ENCODE results near the gene MYO1G.

Gene MYO1G

GRCh38 chr7:44969701-44970522 is 8.9 kb downstream of the MYO1G start:
- no peak overlapping the region for H2AK5ac ChIP-seq (ENCODE audit: low read length, severe bottlenecking)
- no peak overlapping the region for H3K4ac ChIP-seq (ENCODE audit: low read depth in 1 of 2, low read length in 2 of 2)
- H2BK15ac ChIP-seq (ENCODE audit: low read depth, poor library complexity, severe bottlenecking), result no peak overlapping the region
- no peaks in the 10 kb centered on the region for H3K9me3 ChIP-seq (ENCODE audit: control insufficient read depth, low read length)
- H2BK5ac ChIP-seq (ENCODE audit: low read depth, low read length, poor library complexity, severe bottlenecking), result no peak overlapping the region
- no peaks in the 10 kb centered on the region for H3K4me1 ChIP-seq (ENCODE audit: control insufficient read depth, insufficient read depth, low read depth, low read length)
- no peak overlapping the region for H3K14ac ChIP-seq (ENCODE audit: low read length in 2 of 2)
- no peak overlapping the region for H4K8ac ChIP-seq (ENCODE audit: low read length)
- H3K27ac ChIP-seq (ENCODE audit: low read length, poor library complexity, severe bottlenecking), result no peak overlapping the region
- no peak overlapping the region for H2AFZ ChIP-seq (ENCODE audit: low read depth, low read length)
- H3K18ac ChIP-seq (ENCODE audit: low read depth in 1 of 2, low read length in 2 of 2), result no peak overlapping the region
- H3K9ac ChIP-seq (ENCODE audit: low read length), result no peak overlapping the region
- H3K27me3 ChIP-seq (ENCODE audit: control insufficient read depth in 1 of 2, insufficient read depth in 1 of 2, low read length in 2 of 2), result peaks cover 16 to 31% of the 10 kb centered on the region in 2 experiments
- WGBS, result 81% methylated on average over 21 of the region's 21 CpGs
- H3K36me3 ChIP-seq (ENCODE audit: control insufficient read depth in 1 of 2, insufficient read depth in 2 of 2, low read depth in 1 of 2, low read length in 2 of 2), result no peaks in the 10 kb centered on the region
- DNase-seq, result no peak
- H4K91ac ChIP-seq (ENCODE audit: low read length), result no peak overlapping the region
- H3K4me3 ChIP-seq (ENCODE audit: insufficient read depth in 1 of 2, low read depth in 1 of 2, low read length in 2 of 2), result no peak overlapping the region
- no peak overlapping the region for H3K23ac ChIP-seq (ENCODE audit: low read length in 2 of 2)
- H3K79me1 ChIP-seq (replicated peaks; ENCODE audit: low read length, poor library complexity, severe bottlenecking), result no peaks in the 10 kb centered on the region
- no peak overlapping the region for H3K4me2 ChIP-seq (ENCODE audit: low read length, poor library complexity, severe bottlenecking)
- no peak overlapping the region for H2BK120ac ChIP-seq (ENCODE audit: low read depth, low read length)
- H2BK12ac ChIP-seq (ENCODE audit: low read length in 2 of 2), result no peak overlapping the region

- H3K27me3 ChIP-seq (ENCODE audit: control insufficient read depth in 1 of 2, insufficient read depth in 1 of 2, low read length in 2 of 2), result peaks cover 16 to 31% of the 10 kb centered on the region in 2 experiments
- no peak overlapping the region for H2AFZ ChIP-seq (ENCODE audit: low read depth, low read length)
- no peak overlapping the region for H2BK120ac ChIP-seq (ENCODE audit: low read depth, low read length)
- no peak overlapping the region for H2AK5ac ChIP-seq (ENCODE audit: low read length, severe bottlenecking)
- H3K4ac ChIP-seq (ENCODE audit: low read depth in 1 of 2, low read length in 2 of 2), result no peak overlapping the region
- H4K8ac ChIP-seq (ENCODE audit: low read length), result no peak overlapping the region
- H3K14ac ChIP-seq (ENCODE audit: low read length in 2 of 2), result no peak overlapping the region
- H3K4me1 ChIP-seq (ENCODE audit: control insufficient read depth, insufficient read depth, low read depth, low read length), result no peaks in the 10 kb centered on the region
- no peak overlapping the region for H3K27ac ChIP-seq (ENCODE audit: low read length, poor library complexity, severe bottlenecking)
- no peaks in the 10 kb centered on the region for H3K9me3 ChIP-seq (ENCODE audit: control insufficient read depth, low read length)
- no peak overlapping the region for H3K4me2 ChIP-seq (ENCODE audit: low read length, poor library complexity, severe bottlenecking)
- H3K23ac ChIP-seq (ENCODE audit: low read length in 2 of 2), result no peak overlapping the region
- no peak overlapping the region for H2BK5ac ChIP-seq (ENCODE audit: low read depth, low read length, poor library complexity, severe bottlenecking)
- no peaks in the 10 kb centered on the region for H3K36me3 ChIP-seq (ENCODE audit: control insufficient read depth in 1 of 2, insufficient read depth in 2 of 2, low read depth in 1 of 2, low read length in 2 of 2)
- DNase-seq, result no peak
- no peak overlapping the region for H2BK12ac ChIP-seq (ENCODE audit: low read length in 2 of 2)
- H3K9ac ChIP-seq (ENCODE audit: low read length), result no peak overlapping the region
- H3K18ac ChIP-seq (ENCODE audit: low read depth in 1 of 2, low read length in 2 of 2), result no peak overlapping the region
- H3K79me1 ChIP-seq (replicated peaks; ENCODE audit: low read length, poor library complexity, severe bottlenecking), result no peaks in the 10 kb centered on the region
- H3K4me3 ChIP-seq (ENCODE audit: insufficient read depth in 1 of 2, low read depth in 1 of 2, low read length in 2 of 2), result no peak overlapping the region
- no peak overlapping the region for H2BK15ac ChIP-seq (ENCODE audit: low read depth, poor library complexity, severe bottlenecking)
- 87% methylated on average over 10 of the region's 11 CpGs for WGBS
- H4K91ac ChIP-seq (ENCODE audit: low read length), result no peak overlapping the region
These were observed 9.6 kb downstream of the MYO1G start for GRCh38 chr7:44969049-44969700.

DNA sequence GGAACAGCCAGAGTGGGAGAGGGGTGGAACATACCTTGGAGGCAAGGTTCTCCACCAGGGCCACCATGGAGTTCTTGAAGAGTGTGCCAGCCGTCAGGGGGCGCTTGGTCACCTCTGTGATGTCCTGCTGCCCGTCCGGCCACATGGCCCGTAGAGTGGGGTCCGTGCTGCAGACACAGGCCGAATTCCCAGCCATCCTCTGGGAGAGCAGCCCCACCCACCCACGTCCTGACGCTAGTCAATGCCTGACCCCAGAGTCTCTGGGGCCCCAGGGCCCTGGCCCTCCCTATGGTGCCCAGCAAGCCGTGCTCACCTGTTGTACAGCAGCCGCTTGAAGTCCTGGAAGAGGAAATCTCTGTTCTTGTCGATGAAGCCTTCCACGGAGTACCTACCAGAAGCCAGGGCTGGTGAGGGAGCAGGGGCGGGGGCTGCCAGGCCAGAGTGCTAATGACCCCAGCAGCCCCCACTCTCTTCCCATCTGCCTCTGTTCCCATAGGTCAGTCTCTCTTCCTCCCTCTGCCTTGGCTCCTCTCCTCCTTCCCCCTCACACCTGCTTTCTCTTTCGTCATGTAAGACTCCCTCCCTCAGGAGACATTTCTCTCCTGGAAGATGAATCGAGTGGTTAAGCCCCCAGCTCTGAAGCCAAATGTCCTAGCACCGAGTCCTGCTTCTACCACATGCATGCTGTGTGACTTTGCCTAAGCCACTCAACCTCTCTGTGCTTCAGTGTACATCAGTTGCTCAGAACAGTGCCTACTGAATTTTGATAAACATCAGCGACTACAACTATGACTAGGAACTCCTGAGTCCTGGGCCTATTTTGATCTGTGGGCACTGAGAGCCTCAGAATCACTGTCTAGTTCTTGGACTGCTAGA is 11.0 kb downstream of the MYO1G start:
- H3K4me3 ChIP-seq (ENCODE audit: insufficient read depth in 1 of 2, low read depth in 1 of 2, low read length in 2 of 2), result no peak overlapping the region
- H3K27ac ChIP-seq (ENCODE audit: low read length, poor library complexity, severe bottlenecking), result no peak overlapping the region
- no peak for DNase-seq
- H2BK120ac ChIP-seq (ENCODE audit: low read depth, low read length), result no peak overlapping the region
- H4K91ac ChIP-seq (ENCODE audit: low read length), result no peak overlapping the region
- no peak overlapping the region for H3K4me2 ChIP-seq (ENCODE audit: low read length, poor library complexity, severe bottlenecking)
- H3K4me1 ChIP-seq (ENCODE audit: control insufficient read depth, insufficient read depth, low read depth, low read length), result peaks cover 3% of the 10 kb centered on the region
- H3K36me3 ChIP-seq (ENCODE audit: control insufficient read depth in 1 of 2, insufficient read depth in 2 of 2, low read depth in 1 of 2, low read length in 2 of 2), result no peaks in the 10 kb centered on the region
- H3K79me1 ChIP-seq (replicated peaks; ENCODE audit: low read length, poor library complexity, severe bottlenecking), result no peaks in the 10 kb centered on the region
- no peak overlapping the region for H3K23ac ChIP-seq (ENCODE audit: low read length in 2 of 2)
- no peak overlapping the region for H3K9ac ChIP-seq (ENCODE audit: low read length)
- WGBS, result 83% methylated on average over 18 of the region's 18 CpGs
- peaks cover 13 to 38% of the 10 kb centered on the region in 2 experiments for H3K27me3 ChIP-seq (ENCODE audit: control insufficient read depth in 1 of 2, insufficient read depth in 1 of 2, low read length in 2 of 2)
- no peak overlapping the region for H2BK12ac ChIP-seq (ENCODE audit: low read length in 2 of 2)
- H2AFZ ChIP-seq (ENCODE audit: low read depth, low read length), result no peak overlapping the region
- H4K8ac ChIP-seq (ENCODE audit: low read length), result no peak overlapping the region
- H3K4ac ChIP-seq (ENCODE audit: low read depth in 1 of 2, low read length in 2 of 2), result no peak overlapping the region
- H3K9me3 ChIP-seq (ENCODE audit: control insufficient read depth, low read length), result no peaks in the 10 kb centered on the region
- H2BK5ac ChIP-seq (ENCODE audit: low read depth, low read length, poor library complexity, severe bottlenecking), result no peak overlapping the region
- no peak overlapping the region for H2AK5ac ChIP-seq (ENCODE audit: low read length, severe bottlenecking)
- H2BK15ac ChIP-seq (ENCODE audit: low read depth, poor library complexity, severe bottlenecking), result no peak overlapping the region
- no peak overlapping the region for H3K14ac ChIP-seq (ENCODE audit: low read length in 2 of 2)
- H3K18ac ChIP-seq (ENCODE audit: low read depth in 1 of 2, low read length in 2 of 2), result no peak overlapping the region

Data from mesenchymal stem cell (in vitro differentiated cells and primary cell).